Mesenchymal stem cell (in vitro differentiated cells and primary cell): ENCODE results near the gene GPR161.

Experiments
- DNase-seq: peaks from one replicate; pipeline ENCODE4 v3.0.0-alpha.2; 2013
- H2AFZ ChIP-seq: one replicate; pipeline ENCODE4 v1.6.1; 2013; ENCODE audit warnings: low read depth, mild to moderate bottlenecking, control low read depth, inconsistent platforms, low read length, moderate library complexity
- H2AK5ac ChIP-seq: 2 replicates; pipeline ENCODE4 v1.6.1; 2013; ENCODE audit warnings: low read length, moderate library complexity, mild to moderate bottlenecking, inconsistent platforms; ENCODE audit not compliant: severe bottlenecking
- H2BK120ac ChIP-seq: one replicate; pipeline ENCODE4 v1.6.1; 2013; ENCODE audit warnings: low read depth, mild to moderate bottlenecking, inconsistent platforms, low read length, moderate library complexity
- H2BK12ac ChIP-seq, 2 experiments: one replicate each; pipeline ENCODE4 v1.6.1; 2013; ENCODE audit warnings: inconsistent platforms in 2 of 2, low read length in 2 of 2, mild to moderate bottlenecking in 2 of 2, moderate library complexity in 2 of 2, control low read depth in 1 of 2
- H2BK15ac ChIP-seq: one replicate; pipeline ENCODE4 v1.6.1; 2013; ENCODE audit warnings: mild to moderate bottlenecking, low read depth, inconsistent platforms; ENCODE audit not compliant: poor library complexity, severe bottlenecking
- H2BK5ac ChIP-seq: 2 replicates; pipeline ENCODE4 v1.6.1; 2013; ENCODE audit warnings: low read depth, mild to moderate bottlenecking, low read length, control low read depth, inconsistent platforms; ENCODE audit not compliant: poor library complexity, severe bottlenecking
- H3K14ac ChIP-seq, 2 experiments: one replicate each; pipeline ENCODE4 v1.6.1; 2013; ENCODE audit warnings: inconsistent platforms in 2 of 2, low read length in 2 of 2, control low read depth in 1 of 2, mild to moderate bottlenecking in 1 of 2, moderate library complexity in 1 of 2
- H3K18ac ChIP-seq, 2 experiments: one replicate each; pipeline ENCODE4 v1.6.1; 2013; ENCODE audit warnings: inconsistent platforms in 2 of 2, low read length in 2 of 2, control low read depth in 1 of 2, low read depth in 1 of 2, mild to moderate bottlenecking in 1 of 2
- H3K23ac ChIP-seq, 2 experiments: one replicate each; pipeline ENCODE4 v1.6.1; 2013; ENCODE audit warnings: inconsistent platforms in 2 of 2, low read length in 2 of 2, mild to moderate bottlenecking in 2 of 2, moderate library complexity in 2 of 2, control low read depth in 1 of 2
- H3K27ac ChIP-seq: 2 replicates; pipeline ENCODE4 v1.5.1; 2013; ENCODE audit warnings: mild to moderate bottlenecking, moderate library complexity, low read length, control low read depth, inconsistent platforms; ENCODE audit not compliant: poor library complexity, severe bottlenecking
- H3K27me3 ChIP-seq, 2 experiments: 2 replicates each; pipeline versions ENCODE4 v1.6.1 to v1.7.0; 2013; ENCODE audit warnings: low read length in 2 of 2, mild to moderate bottlenecking in 2 of 2, moderate library complexity in 2 of 2, control low read depth in 1 of 2, inconsistent platforms in 1 of 2; ENCODE audit not compliant: control insufficient read depth in 1 of 2, insufficient read depth in 1 of 2
- H3K36me3 ChIP-seq, 2 experiments: 2 replicates each; pipeline versions ENCODE4 v1.6.1 to v1.7.0; 2013; ENCODE audit warnings: low read length in 2 of 2, control low read depth in 1 of 2, inconsistent platforms in 1 of 2, low read depth in 1 of 2, mild to moderate bottlenecking in 1 of 2; ENCODE audit not compliant: insufficient read depth in 2 of 2, control insufficient read depth in 1 of 2
- H3K4ac ChIP-seq, 2 experiments: one replicate each; pipeline ENCODE4 v1.6.1; 2013; ENCODE audit warnings: inconsistent platforms in 2 of 2, low read length in 2 of 2, mild to moderate bottlenecking in 2 of 2, moderate library complexity in 2 of 2, control low read depth in 1 of 2, low read depth in 1 of 2
- H3K4me1 ChIP-seq: 2 replicates; pipeline ENCODE4 v1.6.1; 2013; ENCODE audit warnings: low read depth, low read length, control low read depth; ENCODE audit not compliant: control insufficient read depth, insufficient read depth
- H3K4me2 ChIP-seq: 2 replicates; pipeline ENCODE4 v1.6.1; 2013; ENCODE audit warnings: low read length, mild to moderate bottlenecking, inconsistent platforms; ENCODE audit not compliant: poor library complexity, severe bottlenecking
- H3K4me3 ChIP-seq, 2 experiments: 2 replicates each; pipeline versions ENCODE4 v1.5.1 to v1.7.0; 2013; ENCODE audit warnings: low read length in 2 of 2, mild to moderate bottlenecking in 2 of 2, control low read depth in 1 of 2, low read depth in 1 of 2; ENCODE audit not compliant: insufficient read depth in 1 of 2
- H3K79me1 ChIP-seq: replicated peaks from 2 replicates; pipeline ENCODE4 v1.6.1; 2013; ENCODE audit warnings: mild to moderate bottlenecking, control low read depth, low read length, inconsistent platforms; ENCODE audit not compliant: poor library complexity, severe bottlenecking
- H3K9ac ChIP-seq: 2 replicates; pipeline ENCODE4 v1.7.0; 2013; ENCODE audit warnings: mild to moderate bottlenecking, low read length, moderate library complexity
- H3K9me3 ChIP-seq: 2 replicates; pipeline ENCODE4 v1.7.0; 2013; ENCODE audit warnings: mild to moderate bottlenecking, low read length; ENCODE audit not compliant: control insufficient read depth
- H4K8ac ChIP-seq: one replicate; pipeline ENCODE4 v1.6.1; 2013; ENCODE audit warnings: inconsistent platforms, mild to moderate bottlenecking, low read length, moderate library complexity
- H4K91ac ChIP-seq: one replicate; pipeline ENCODE4 v1.6.1; 2013; ENCODE audit warnings: mild to moderate bottlenecking, low read length, inconsistent platforms
- WGBS: methylation state at CpG from one replicate; pipeline ENCODE4 v1.1.7; 2013; ENCODE audit warnings: mixed read lengths; 5-methylcytosine and 5-hydroxymethylcytosine counted together

The GPR161 gene

GRCh38 chr1:168104535-168104934 is 32.2 kb downstream of the GPR161 start:
- Histone ChIP-seq H3K9me3 (no peaks in the 10 kb centered on the region), H2BK15ac (no peak overlapping the region), H2AK5ac (no peak overlapping the region), H3K79me1 (peaks cover 28% of the 10 kb centered on the region), H3K4ac (no peak overlapping the region), H3K27me3 (no peaks in the 10 kb centered on the region), H2BK5ac (no peak overlapping the region), H3K23ac (no peak overlapping the region), H3K27ac (no peak overlapping the region), H2AFZ (no peak overlapping the region), H4K91ac (no peak overlapping the region), H2BK12ac (no peak overlapping the region), H3K4me3 (no peak overlapping the region), H3K36me3 (peaks cover 11 to 19% of the 10 kb centered on the region in 2 experiments), H3K9ac (no peak overlapping the region), H4K8ac (no peak overlapping the region), H3K4me2 (no peak overlapping the region), H3K4me1 (peaks cover 1% of the 10 kb centered on the region), H2BK120ac (no peak overlapping the region), H3K18ac (no peak overlapping the region), H3K14ac (no peak overlapping the region)
- WGBS, result 85% methylated on average over 10 of the region's 11 CpGs
- DNase-seq, result no peak

DNA sequence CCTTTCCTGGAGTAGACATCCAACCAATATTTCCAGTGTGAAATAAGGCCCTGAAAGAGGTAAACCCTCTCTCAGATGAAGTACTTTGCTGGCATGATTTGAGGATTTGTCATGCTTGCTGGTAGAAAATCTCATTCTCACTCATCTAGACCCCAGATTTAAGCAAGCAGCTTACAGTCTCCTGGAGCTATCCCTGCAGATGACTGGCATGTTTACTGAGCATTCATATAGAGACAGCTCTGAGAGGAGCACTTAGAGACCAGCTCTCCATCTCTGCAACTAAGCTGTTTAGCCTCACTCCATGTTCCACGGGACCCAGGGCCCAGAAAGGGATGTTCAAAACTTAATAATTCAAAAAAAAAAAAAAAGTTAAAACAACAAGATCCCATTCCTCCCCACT is 34.2 kb downstream of the GPR161 start:
- H3K79me1 ChIP-seq, result peaks cover 25% of the 10 kb centered on the region
- H2AFZ ChIP-seq, result no peak overlapping the region
- H3K4ac ChIP-seq, result no peak overlapping the region
- H2AK5ac ChIP-seq, result no peak overlapping the region
- WGBS, result 78% methylated on average over 1 of the region's 1 CpG
- DNase-seq, result no peak
- no peak overlapping the region for H3K14ac ChIP-seq
- no peak overlapping the region for H3K27ac ChIP-seq
- no peak overlapping the region for H3K4me2 ChIP-seq
- H4K91ac ChIP-seq, result no peak overlapping the region
- H2BK120ac ChIP-seq, result no peak overlapping the region
- no peak overlapping the region for H3K4me3 ChIP-seq
- no peaks in the 10 kb centered on the region for H3K9me3 ChIP-seq
- H2BK12ac ChIP-seq, result no peak overlapping the region
- no peak overlapping the region for H3K9ac ChIP-seq
- no peak overlapping the region for H3K23ac ChIP-seq
- H2BK15ac ChIP-seq, result no peak overlapping the region
- no peaks in the 10 kb centered on the region for H3K27me3 ChIP-seq
- H3K36me3 ChIP-seq, result peaks cover 15 to 35% of the 10 kb centered on the region in 2 experiments
- H2BK5ac ChIP-seq, result no peak overlapping the region
- H3K18ac ChIP-seq, result no peak overlapping the region
- peaks cover 1% of the 10 kb centered on the region for H3K4me1 ChIP-seq
- no peak overlapping the region for H4K8ac ChIP-seq

- no peaks in the 10 kb centered on the region for H3K27me3 ChIP-seq
- no peak overlapping the region for H3K18ac ChIP-seq
- no peak overlapping the region for H4K91ac ChIP-seq
- DNase-seq, result no peak
- H3K9me3 ChIP-seq, result no peaks in the 10 kb centered on the region
- H3K4me2 ChIP-seq, result no peak overlapping the region
- H3K14ac ChIP-seq, result no peak overlapping the region
- H3K9ac ChIP-seq, result no peak overlapping the region
- H3K4ac ChIP-seq, result no peak overlapping the region
- peaks cover 22 to 45% of the 10 kb centered on the region in 2 experiments for H3K36me3 ChIP-seq
- H3K23ac ChIP-seq, result no peak overlapping the region
- WGBS, result 94% methylated on average over 8 of the region's 8 CpGs
- H2BK12ac ChIP-seq, result no peak overlapping the region
- H3K4me3 ChIP-seq, result no peak overlapping the region
- no peak overlapping the region for H2AK5ac ChIP-seq
- H2BK15ac ChIP-seq, result no peak overlapping the region
- no peak overlapping the region for H3K27ac ChIP-seq
- peaks cover 1% of the 10 kb centered on the region for H3K4me1 ChIP-seq
- no peak overlapping the region for H2BK5ac ChIP-seq
- H4K8ac ChIP-seq, result no peak overlapping the region
- no peak overlapping the region for H2BK120ac ChIP-seq
- H3K79me1 ChIP-seq, result peaks cover 21% of the 10 kb centered on the region
- H2AFZ ChIP-seq, result no peak overlapping the region
Observed at GRCh38 chr1:168101336-168101735, 35.4 kb downstream of the GPR161 start.

DNA sequence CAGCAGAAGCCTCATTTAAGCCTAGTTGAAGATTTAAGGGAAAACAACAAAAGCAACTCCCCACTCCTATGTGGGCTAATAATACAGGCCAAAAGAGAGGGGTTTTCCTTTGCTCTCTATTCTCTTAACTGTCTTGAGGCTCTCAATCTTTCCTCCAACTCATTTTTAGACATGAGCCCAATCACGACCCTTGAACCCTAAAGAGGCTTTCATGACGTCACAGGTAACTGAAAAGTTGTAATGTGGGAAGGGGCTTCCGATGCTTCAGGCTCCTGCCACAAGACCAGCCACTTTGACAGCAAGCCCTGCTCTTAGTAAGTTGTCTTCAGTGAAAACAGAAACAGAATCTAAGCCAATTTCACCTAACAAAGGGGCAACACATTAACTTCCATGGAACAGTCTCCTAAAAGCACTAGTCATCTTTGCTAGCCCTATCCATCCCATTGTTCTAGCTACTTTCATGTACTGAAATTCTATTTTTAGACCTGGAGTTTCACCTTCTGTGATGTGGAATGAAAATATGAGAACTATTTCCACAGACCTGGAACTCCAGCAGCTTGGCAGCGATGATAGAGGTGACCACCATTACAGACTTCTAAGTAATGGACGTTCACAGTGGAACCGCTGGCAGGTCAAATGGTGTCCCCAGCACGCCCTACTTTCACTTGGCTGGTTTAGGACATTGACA is 36.3 kb downstream of the GPR161 start:
- Histone ChIP-seq H3K9ac (no peak overlapping the region), H3K4me3 (no peak overlapping the region), H3K4me1 (peaks cover 1% of the 10 kb centered on the region), H4K91ac (no peak overlapping the region), H4K8ac (no peak overlapping the region), H2BK120ac (no peak overlapping the region), H3K14ac (no peak overlapping the region), H3K27ac (no peak overlapping the region), H3K9me3 (no peaks in the 10 kb centered on the region), H2BK5ac (no peak overlapping the region), H3K4me2 (no peak overlapping the region), H2AK5ac (no peak overlapping the region), H3K27me3 (no peaks in the 10 kb centered on the region), H2AFZ (no peak overlapping the region), H2BK15ac (no peak overlapping the region), H3K18ac (no peak overlapping the region), H3K4ac (no peak overlapping the region), H3K79me1 (peaks cover 17% of the 10 kb centered on the region), H2BK12ac (no peak overlapping the region), H3K23ac (no peak overlapping the region), H3K36me3 (peaks cover 25 to 53% of the 10 kb centered on the region in 2 experiments)
- WGBS, result 96% methylated on average over 7 of the region's 7 CpGs
- DNase-seq, result no peak
